Hindlimb muscle (tissue), 1 donor: ENCODE measurements around the gene RNU1-1. TPM values are rescaled to one million over a fixed set of nuclear protein-coding genes. Genes with fewer than 3 reads are reported as not detected.
A peak's percentile ranks its signal among the peaks of the same experiment; 100 is the strongest.
"Not testable (repeated sequence)": the region's sequence is repeated elsewhere in the genome, so short reads cannot be mapped to it uniquely, and the experiment has no call there.

ENCODE experiments used
- DNase-seq: peaks from one replicate; pipeline ENCODE4 v3.0.0-alpha.2; 2013
- polyA plus RNA-seq: library from polyadenylated mRNA; unstranded; fragments of 120-200 nt; gene quantifications from one replicate; pipeline ENCODE4 v1.2.1, GENCODE V29; 2013; ENCODE audit not compliant: insufficient read length

The RNU1-1 gene
- polyA plus RNA-seq, 1 donor = not detected

GRCh38 chr1:16521288-16521583, 7.2 kb upstream of the RNU1-1 start:
- no peak for DNase-seq

- DNase-seq = not testable (repeated sequence)
Observed at GRCh38 chr1:16520435-16521287, 6.6 kb upstream of the RNU1-1 start.

DNA sequence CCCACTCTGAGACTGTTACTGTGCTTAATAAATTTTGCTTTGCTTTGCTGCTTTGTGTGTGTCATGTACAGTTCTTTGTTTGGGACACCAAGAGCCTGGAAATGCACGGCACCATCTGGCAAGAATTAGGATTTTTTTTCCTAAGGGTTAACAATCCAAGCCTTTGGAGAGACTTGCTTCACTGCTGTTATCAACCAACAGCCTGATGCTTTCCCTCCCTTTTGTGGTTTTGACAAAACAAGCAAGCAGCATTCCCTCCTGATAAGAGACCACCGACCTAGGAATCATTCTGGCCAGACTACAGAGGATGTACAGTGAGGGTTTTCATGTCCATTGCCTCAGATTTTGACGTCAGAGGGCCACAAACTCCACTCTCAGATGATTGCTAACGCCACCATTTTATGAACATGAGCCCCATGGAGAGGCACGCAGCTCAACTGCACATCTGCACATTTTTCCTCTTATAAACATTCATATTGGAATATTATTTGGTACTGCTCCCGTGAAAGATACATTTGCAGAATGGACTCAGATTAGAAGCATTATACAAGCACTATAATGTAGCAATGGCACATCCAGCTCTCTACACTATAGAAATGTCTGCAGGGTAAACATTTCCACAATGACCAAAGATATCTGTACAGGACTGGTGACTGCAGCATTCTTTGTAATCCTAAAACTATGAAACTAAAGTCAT, 5.3 kb upstream of the RNU1-1 start:
- not testable (repeated sequence) for DNase-seq

DNA sequence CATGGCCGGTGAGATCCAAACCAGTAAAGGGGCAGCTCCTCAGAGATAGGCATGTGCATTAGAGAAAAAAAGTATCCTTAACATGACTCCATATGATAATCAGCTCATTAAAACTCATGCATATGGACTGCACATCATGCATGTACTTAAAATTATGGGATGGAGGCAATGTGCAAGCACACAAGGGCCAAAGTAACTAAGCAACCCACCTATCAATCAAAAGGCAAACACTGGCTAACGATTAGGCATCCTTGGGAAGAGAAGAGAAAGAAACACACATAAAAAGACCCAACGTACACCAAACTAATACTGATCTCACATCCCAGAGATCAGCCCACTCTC, 4.8 kb upstream of the RNU1-1 start:
- DNase-seq = not testable (repeated sequence)

DNA sequence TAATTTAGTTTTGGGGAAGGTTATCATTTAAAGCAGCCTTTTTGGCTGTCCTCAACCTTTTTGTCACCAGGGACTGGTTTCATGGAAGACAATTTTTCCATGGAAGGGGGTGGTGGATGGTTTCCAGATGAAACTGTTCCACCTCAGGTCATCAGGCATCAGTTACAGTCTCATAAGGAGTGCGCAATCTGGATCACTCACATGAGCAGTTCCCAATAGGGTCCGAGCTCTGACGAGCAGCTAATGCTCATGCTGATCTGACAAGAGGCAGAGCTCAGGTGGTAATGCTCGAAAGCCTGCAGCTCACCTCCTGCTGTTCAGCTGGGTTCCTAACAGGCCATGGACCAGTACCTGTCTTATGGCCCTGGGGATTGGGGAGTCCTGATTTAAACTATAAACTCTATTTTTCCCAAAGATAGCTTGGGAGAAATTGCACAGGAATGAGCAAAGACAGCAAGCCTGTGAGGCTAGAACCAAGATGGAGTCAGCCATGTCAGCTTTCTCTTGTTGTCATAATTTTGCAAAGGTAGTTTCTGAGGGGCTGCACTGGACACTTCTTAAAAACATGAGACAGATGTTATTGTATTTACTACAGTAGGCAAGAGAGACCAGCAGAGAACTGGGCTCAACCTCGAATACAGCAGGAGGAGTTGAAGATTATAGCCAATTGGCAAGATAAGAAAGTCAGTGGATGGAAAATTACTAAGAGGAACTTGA, 2.8 kb upstream of the RNU1-1 start:
- DNase-seq = not testable (repeated sequence)

DNA sequence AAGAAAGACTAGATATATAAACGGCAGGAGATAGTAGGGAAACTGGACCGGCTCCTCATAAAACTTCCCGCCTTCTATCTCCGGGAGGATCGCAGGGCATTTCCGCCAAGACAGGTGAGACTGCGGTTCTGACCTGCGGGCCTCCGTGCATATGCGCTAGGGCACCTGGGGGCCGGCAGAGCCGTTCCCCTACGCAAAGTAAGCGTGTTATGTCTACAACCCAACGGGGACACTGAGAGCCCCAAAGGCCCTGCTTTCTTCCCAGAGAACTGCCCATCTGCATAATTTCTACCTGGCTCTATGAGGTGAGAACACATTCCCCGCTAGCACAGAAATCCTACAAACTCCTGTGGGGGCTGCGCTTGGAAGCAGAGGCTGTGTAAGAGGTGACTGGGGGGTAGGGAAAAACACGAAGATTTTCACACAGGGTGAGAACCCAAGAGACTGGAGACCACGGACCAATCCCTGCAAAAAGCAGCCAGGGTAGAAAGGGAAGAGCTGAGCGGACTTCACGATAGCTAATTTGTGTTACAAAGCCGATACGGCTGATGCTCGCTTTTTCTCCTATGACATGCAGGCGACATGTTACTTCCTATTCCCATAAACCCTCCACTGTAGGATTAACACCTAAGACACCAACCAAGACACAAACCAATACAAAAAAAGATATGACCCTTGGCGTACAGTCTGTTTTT, 526 bp downstream of the RNU1-1 start:
- peak; percentile 83 for DNase-seq

GRCh38 chr1:16512624-16513411, 1.3 kb downstream of the RNU1-1 start:
- DNase-seq = not testable (repeated sequence)

DNA sequence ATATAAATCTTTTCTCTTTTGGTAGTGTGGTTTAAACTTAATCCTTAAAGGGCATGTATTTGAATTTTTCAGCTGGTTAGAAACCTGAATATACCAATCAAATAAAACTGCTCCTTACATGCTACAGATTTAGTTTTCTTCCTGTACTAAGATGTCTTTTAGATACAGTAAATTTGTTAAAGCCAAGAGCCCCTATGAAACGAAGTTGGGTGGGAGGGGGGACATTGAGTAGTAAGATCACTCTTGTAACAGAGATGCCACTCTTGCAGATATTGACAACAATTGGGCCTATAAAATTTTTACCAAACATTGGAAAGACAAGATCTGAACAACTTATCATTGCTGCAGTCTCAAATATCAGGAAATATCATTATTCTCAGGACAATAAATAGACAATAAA, 2.2 kb downstream of the RNU1-1 start:
- not testable (repeated sequence) for DNase-seq

DNA sequence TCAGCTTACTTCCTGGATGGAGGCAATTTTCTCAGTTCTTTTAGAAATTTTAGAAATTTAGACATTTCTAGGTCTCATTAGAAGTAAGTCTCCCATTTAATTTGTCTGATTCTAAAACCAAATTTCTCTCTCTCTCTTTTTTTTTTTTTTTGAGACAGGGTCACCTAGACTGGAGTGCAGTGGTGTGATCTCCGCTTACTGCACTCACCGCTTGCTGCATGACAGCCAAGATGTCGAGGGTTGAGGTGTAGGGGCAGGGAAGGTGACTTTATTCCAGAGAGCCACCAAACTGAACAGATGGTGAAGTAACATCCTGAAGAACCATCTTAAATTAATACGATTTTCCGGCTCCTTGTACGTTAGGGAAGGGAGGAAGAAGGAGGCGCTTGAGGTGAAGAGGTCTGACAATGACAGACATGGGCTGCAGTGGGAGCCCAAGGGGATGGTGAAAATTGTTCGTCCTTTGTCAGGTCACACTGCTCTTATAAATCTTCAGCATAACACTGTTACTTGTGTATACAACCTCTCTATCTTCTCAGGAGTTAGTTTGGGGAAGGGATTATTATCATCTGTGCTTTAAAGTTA, 5.1 kb downstream of the RNU1-1 start:
- DNase-seq = not testable (repeated sequence)

DNA sequence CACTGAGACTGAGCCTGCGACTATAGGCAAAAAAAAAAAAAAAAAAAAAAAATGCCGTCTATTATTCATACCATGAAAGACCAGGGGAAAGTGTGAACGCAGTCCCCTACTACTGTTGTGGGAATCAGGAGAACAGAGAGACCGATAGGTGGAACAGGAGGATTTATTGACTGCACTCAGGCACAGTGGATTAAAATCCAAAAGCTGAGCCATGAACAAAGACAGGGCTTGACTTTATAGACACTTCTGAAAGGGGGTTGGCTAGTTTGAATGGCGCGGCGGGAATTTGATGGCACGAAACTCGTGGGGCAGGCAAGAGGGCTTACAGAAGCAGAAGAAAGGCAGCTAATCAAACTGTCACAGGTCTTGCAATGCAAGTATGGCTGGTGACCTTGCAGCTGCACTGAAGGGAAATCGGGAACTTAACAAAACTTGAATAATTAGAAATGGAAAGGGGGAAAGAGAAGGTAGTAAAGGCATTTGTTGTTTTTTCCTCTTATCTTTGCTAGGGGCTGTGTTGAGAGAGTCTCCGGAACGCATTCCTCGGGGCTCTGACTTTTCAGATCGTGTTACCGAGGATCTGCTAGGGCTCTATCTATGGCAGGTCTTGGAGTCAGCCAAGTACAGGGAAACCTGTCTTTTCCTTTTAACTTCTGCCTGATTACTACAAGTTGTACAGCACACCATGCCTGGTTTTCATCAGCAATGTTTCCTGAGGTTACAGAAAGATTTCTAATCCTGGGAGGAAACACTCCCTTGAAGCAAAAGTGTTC, 7.5 kb downstream of the RNU1-1 start:
- not testable (repeated sequence) for DNase-seq

DNA sequence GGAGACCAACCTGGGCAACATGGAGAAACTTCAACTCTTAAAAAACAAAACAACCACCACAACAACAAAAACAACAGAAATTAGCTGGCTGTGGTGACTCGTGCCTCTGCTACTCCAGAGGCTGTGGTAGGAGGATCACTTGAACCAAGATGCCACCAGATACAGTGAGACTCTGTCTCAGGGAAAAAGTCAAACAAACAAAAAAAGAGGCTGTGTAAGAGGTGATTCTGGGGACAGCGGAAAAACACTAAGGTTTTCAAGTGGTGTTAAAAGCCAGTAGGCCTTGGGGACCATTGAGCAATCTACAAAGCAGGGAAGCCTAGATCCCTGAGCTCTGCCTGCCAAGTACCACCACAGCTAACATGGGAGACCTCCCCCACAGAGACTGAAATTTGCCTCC, 8.2 kb downstream of the RNU1-1 start:
- DNase-seq = not testable (repeated sequence)

DNA sequence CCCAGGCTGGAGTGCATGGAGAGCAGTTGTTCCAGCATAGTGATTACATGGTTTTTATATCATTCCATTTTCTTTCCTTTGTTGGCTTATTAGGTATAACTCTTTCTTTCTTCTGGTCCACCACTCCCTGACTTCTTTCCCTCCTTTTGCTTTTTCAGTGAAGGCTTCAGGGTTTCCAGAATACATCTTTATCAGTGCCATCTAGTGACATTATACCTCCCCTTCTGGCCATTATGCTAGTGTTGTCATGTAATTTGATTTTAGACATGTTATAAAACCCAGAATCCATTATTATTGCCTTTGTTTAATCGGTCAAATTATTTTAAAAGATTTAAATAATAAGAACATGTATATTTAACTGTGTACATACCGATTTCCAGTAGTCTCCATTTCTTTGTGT, 10.6 kb downstream of the RNU1-1 start:
- DNase-seq = no peak

DNA sequence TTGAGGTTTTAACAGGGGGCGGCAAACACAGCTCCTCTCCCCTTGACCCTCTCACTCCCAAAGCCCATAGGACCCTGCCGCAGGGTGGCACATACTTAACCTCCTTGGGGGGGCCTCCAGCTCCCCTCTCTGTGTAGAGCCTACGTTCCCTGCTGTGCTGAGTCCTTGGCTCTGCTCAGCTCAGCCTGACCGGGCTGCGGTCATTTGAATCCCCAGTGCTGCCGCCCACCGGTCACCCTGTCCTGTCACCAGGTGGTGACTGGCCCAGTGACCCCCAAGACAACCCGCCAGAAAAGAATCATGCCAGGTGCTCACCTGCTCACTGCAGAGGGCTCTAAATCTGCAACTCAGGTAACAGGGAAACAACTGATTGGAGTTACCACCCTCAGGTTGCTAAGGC, 12.6 kb downstream of the RNU1-1 start:
- DNase-seq = not testable (repeated sequence)

DNA sequence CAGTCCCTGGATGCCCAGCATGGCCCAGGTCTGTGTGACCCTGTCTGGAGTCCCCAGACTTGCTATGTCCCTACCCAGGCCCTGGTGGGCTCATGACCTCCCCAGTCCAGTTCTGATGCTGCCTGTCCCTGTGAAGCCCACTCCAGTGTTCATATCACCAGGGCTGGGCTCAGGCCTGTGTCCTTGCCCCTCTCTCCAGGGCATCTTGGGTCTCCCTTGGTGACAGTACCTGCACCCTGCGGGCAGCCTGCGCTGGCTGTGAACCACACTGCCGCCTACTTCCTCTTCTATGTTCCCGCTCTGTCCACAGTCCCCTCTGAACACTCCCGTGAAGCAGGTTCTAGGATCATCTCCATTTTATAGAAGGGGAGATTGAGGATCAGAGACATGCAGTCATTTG, 13.1 kb downstream of the RNU1-1 start:
- not testable (repeated sequence) for DNase-seq

GRCh38 chr1:16500466-16500865, 13.6 kb downstream of the RNU1-1 start:
- DNase-seq = not testable (repeated sequence)

GRCh38 chr1:16498573-16499413, 15.3 kb downstream of the RNU1-1 start:
- DNase-seq = peak; percentile 93

DNA sequence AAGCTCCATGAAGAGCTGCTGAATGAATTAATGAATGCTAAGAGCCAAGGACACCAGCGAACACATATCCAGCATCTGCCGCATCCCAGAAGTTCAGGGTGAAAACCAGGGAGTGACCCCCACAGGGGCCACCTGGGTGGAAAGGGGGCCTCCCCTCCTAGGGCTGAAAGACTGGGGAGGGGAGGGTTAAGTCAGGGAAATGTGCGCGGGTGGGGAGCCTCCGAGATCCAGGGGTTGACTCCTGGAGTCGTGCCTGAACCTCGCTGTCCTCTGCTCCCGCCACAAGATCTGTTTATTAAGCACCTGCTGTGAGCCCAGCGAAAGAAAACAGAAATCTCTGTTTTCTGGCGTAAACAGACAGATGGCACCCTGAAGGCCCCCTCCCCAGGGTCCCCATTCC, 16.0 kb downstream of the RNU1-1 start:
- not testable (repeated sequence) for DNase-seq

- not testable (repeated sequence) for DNase-seq
Observed at GRCh38 chr1:16497474-16497904, 16.6 kb downstream of the RNU1-1 start.

- not testable (repeated sequence) for DNase-seq
Observed at GRCh38 chr1:16493731-16494130, 20.4 kb downstream of the RNU1-1 start.

DNA sequence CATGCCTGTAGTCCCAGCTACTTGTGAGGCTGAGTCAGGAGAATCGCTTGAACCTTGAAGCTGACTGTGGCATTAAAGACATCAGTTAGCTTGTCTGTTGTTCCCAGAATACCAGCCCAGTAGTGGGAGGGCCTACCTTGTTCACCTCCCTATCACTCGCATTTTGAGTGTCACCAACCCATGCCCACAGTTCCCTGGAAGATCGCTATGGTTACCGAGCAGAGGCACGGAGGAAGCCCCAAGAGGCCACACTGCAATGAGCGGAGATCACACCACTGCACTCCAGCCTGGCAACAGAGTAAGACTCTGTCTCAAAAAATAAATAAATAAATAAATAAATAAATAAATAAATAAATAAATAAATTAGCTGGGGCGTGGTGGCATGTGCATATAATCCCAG, 21.1 kb downstream of the RNU1-1 start:
- DNase-seq = not testable (repeated sequence)
